HG03039 (cell line): ENCODE measurements around the gene CCL27.

ENCODE experiments used
- ATAC-seq: cut with Tn5 transposase; IDR thresholded peaks from one replicate; pipeline ENCODE4 v1.9.1; 2021; ENCODE audit warnings: mild to moderate bottlenecking, moderate library complexity; ENCODE audit not compliant: unreplicated experiment

The CCL27 gene

DNA sequence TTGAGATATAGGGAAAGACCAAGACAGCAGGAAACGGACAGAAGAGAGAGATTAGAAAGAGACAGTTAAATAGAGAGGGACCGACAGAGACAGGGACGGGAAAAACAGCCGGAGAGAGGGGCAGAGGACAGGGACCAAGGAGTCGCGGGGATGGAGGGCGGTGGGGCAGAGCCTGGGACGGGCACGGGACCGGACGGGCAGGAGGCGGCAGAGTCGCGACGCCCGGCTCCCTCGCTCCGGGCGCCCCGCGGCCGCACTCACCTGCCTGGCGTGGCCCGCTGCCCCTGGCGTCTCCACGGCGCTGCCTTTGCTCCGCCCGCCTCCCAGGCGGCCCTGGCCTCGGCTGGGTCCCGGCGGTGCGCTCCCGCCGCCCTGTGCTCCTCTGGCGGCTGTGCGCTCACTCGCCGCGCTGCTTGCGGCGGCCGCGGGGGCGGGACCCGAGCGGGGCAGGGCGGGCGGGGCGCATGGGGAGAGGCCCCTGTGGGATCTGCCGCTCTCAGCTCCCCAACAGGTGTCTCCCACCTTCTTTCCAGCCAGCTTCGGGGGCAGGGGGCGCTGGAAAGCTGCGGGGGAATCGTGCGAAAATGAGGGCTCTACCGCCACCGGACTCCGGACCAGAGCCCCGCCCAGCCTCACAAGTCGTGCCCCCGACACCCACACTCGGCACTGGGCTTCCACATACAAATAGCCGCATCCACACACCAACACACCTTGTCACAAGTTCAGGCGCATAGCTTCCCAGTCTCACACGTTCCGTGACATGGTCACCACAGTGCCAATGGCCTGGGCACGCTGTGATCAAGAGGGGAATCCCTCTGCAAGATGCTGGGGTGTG, 33.6 kb downstream of the CCL27 start, which contains the start of gene ARID3C:
TSS of gene ARID3C (minus strand) at position 411 of the 835 bp plus-strand sequence. CDS start 1,052 bp downstream, outside the sequence.
- ATAC-seq, result no peak

DNA sequence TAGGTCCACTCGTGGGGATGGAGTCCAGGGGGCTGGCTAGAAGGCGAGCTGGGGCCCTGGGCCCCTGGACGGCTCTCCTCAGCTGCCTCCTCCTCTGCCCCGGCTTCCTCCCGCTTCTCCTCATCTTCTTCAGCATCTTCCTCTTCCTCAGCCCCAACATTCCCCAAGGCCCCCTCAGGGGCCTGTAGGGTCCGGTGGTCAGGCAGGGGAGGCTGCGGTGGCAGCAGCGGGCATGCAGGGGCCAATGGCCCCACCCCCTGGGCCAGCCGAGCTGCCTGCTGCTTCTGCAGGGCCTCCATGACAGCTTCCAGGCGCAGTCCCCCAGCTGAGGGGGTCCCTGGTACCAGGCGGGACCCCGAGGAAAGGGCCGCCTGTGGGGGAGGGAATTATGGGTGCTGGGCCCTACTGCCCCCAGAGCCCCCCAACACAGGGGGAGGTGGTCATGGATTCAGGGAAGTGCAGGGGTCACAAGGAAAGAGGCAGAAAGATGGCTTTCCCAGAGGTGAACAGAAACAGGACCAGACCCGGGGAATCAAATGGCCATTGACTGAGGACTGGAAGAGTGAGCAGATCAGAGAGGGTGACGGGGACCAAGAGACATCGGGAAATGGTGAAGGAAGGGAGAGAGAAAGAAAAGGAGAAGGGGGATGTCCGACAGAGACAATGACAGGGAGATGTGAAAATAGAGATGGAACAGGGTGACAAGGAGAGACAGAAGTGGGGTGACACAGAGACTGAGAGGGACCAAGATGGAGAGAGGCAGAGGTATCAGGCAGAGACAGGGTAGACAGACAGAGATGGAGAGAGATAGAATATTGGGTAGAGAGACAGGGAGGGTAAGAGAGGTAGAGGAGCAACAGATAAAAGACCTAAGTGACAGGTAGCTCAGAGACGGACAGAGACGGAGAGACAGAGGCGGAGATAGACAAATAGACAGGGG, 34.5 kb downstream of the CCL27 start:
- ATAC-seq, result no peak

DNA sequence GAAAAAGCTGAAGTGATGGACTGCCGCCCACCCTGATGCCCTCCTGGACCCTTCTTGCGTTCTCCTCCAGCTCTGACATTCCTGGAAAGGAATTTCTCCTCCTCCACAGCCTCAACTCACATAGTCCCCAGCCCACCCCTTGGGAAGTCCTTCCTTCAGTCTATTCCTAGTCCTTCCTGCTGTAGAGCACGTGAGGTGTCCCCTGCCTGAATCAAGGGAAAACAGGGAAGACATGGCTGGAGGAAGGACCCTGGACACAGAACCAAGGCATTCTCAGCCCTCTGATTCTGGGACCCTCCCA, 37.3 kb downstream of the CCL27 start:
- no peak for ATAC-seq

DNA sequence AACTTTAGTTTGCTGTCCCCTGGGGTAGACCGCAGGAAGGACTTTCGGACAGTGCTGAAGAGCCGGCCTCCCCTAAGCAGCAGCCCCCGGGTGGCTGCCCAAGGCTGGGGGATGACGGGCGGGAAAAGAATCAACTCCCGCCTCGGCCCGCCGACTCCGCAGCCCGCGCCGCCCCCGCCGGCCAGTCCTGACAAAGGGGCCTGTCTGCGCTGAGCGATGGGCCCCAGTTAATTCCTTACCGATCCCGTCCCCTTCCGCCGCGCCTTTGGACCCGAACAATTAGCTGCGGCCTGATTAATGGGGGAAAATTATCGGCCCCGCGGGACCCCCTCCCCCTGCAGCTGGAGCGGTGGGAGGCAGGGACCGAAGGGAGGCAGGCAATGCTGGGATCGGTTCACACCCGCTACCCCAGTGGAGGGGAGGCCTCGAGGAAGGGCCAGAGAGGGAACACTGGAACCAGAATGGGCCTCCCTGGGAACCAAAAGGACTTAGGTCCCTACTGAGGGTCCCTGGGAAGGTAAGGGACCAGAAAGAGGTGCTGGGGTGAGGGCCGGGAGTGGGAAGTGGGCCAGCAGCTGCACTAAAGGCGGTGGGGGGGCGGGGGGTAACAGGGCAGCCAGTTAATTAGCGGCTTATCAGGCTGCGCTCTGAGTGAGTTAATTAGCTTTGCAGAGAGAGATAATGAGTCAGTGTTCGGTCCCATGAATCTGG, 37.8 kb downstream of the CCL27 start:
- ATAC-seq, result no peak

DNA sequence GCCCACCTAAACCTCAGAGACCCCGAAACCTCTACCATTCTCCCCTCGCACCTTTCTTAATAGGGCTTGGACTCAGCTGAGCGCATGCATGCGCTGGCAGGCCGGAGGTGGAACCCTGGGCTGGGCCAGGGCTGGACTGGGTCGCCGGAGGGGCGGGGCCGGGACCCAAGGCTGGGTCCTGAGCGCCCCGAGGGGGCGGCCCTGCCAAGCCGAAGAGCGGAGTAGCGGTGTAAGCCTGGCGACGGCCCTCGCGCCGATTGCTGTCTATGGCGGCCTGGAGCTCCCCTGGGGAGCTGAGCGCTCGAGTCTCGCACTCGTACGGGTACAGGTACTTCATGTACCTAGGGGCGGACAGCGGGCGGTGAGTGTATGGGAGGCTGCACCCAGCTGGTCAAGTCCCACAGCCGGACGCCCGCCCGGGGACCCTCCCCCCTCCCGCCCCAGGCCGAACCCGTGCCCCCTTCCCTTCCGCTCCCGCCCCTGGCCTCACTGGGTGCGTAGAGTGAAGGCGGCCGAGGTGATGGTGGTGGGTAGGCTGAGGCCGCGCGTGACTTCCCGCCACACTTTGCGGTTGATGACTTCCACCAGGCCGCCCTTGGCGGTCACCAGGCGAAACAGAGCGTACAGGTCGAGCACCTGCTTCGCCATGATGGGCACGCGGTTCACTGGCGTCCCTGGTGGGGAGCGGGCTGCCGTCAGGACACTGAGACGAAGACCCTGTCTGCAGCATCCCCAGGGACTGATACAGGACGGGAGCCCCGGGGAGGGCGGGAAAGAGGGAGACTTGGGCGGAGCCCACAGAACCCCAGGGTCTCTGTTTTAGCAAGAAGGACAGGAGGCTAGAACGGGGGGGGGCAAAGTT, 38.9 kb downstream of the CCL27 start:
- no peak for ATAC-seq

DNA sequence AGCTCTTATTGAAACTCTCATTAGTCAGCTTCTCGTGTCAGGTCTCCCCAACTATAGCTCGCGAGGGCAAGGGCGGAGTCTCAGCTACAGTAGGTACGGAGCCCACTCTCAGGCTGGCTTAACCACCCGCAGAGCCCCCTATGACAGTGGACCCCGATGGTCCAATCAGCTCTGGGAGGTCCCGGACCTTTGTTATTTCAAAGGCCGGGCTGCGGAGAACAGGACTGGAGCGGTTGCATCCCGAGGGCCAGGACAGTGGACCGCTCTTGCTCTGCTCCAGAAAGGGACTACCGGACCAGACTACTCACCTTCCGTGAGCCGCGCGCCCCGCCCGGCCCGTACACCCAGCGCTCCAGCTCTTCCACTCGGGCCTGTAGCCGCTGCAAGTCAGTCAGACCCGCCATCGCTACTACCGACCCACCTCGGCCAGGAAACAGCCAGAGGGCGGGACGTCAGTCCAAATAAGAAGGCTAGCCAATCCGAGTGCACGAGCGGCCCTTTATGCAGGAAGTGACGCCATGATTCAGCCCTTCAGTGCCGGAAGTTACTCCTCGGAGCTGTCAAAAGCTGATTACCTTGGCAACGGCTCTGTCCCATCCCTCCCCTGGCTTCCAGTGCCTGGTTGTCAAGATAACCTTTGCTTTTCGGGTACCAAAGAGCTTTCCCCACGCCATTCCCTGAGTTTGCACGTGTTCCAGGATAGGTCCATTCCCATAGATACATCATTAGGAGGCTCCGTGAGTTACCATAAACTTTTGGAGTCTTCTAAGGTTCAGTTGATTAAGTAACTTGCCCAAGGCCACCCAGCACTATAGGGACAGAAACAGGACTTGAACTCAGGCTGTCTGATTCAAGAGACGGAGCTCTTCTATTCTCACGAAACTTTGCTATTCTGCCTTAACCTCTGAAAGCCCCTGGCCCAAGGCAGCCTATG, 42.1 kb downstream of the CCL27 start, which contains the start of gene DCTN3:
TSS of gene DCTN3 (minus strand) at position 435 of the 934 bp plus-strand sequence. CDS start at position 404, 31 bp downstream.
- peak; percentile 92 for ATAC-seq

DNA sequence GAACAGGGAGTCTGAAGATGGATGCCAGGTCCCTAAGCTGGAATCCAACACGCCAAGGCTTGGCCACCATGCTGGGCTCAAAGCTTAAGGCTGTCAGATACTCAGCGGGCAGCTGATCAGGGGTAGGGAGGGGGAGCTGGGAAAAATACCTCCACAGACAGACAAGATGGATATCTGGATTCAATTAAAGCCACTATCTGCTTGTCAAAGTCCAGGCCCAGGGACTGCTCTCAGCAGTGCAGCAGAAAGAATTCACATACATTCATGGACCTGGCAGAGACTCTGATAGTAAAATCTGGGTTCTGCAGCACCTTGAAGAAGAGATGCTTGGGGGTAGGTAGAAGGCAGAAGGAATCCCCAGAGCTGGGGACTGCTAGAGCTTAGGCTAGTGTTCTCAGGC, 47.3 kb downstream of the CCL27 start:
- no peak for ATAC-seq

DNA sequence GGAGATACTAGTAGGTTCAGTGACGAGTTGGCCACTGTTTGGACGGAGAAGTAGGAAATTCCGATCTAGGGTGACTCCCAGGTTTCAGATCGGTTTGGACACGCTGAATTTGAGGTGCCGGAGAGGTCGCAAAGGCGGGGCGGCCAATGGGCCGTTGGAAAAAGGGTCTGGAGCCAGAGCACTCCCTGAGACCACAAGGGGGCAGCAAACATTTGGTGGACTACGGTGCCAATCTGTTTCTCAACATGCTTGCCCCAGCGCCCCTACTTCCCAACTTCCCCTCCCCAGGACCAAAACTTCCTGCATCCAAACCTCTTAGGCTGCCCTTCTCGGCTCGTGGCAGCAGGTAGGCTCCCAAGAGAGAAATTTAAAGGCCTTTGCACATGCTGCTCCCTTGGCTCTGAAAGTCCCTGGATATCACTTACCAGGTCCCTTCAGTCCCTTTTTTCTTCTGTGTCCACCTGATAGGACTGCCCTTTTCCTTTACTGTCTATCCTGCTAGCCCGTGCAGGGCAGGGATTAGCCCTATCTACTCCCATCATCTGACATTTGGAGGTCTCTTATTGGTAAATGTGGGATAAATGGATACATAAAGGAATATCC, 49.6 kb downstream of the CCL27 start:
- no peak for ATAC-seq
